ENCODE measurements around the gene CCDC89. TPM values are rescaled to one million over a fixed set of nuclear protein-coding genes. Genes with fewer than 3 reads are reported as not detected.
A peak's percentile ranks its signal among the peaks of the same experiment; 100 is the strongest.

Gene CCDC89
- polyA plus RNA-seq, result under 1 TPM in 2 of 4 donors, not detected in 2; 0.52 to 0.55 TPM
- long read RNA-seq, donor 1, partial matches to known transcripts, result 0 of 1 reads
- long read RNA-seq, donor 1, other reads (novel, unspliced or antisense), result 0 of 1 reads
- long read RNA-seq, donor 2, result 0 reads
- long read RNA-seq, donor 3, partial matches to known transcripts, result 0 of 3 reads
- long read RNA-seq, donor 3, other reads (novel, unspliced or antisense), result 0 of 3 reads
- long read RNA-seq, donor 4, result 0 reads
- long read RNA-seq, donor 5, partial matches to known transcripts, result 0 of 1 reads
- long read RNA-seq, donor 5, other reads (novel, unspliced or antisense), result 0 of 1 reads
- long read RNA-seq, donor 6, result 0 reads
- long read RNA-seq, donor 7, result 0 reads
- long read RNA-seq, donor 8, partial matches to known transcripts, result 0 of 1 reads
- long read RNA-seq, donor 8, other reads (novel, unspliced or antisense), result 0 of 1 reads
- long read RNA-seq, donor 9, result 0 reads
- long read RNA-seq, donor 10, partial matches to known transcripts, result 0 of 2 reads
- long read RNA-seq, donor 10, other reads (novel, unspliced or antisense), result 0 of 2 reads

- peak within 1 kb of the TSS in 2 of 3 donors; percentile 36 to 64 for H3K27ac ChIP-seq (ENCODE audit: low read depth in 1 of 3, low read length in 2 of 3)
- H3K9me3 ChIP-seq (ENCODE audit: control insufficient read depth in 2 of 2, insufficient read depth in 1 of 2, low read depth in 1 of 2, low read length in 1 of 2), result no peaks in the 10 kb centered on the region
- DNase-seq (peak; percentile 16 to 52), FAIRE-seq (no peak)
- no peaks in the 10 kb centered on the region for H3K27me3 ChIP-seq (ENCODE audit: control insufficient read depth in 3 of 3, insufficient read depth in 3 of 3, low read length in 3 of 3)
- 51 to 82% (median 75%) methylated on average over 13 of the region's 13 CpGs for WGBS, 3 donors
- peak within 1 kb of the TSS in 1 of 3 donors; percentile 27 for H3K4me3 ChIP-seq (ENCODE audit: low read depth in 1 of 3, low read length in 3 of 3)
- no peaks in the 10 kb centered on the region for H3K36me3 ChIP-seq (ENCODE audit: control insufficient read depth in 3 of 3, insufficient read depth in 2 of 3, low read depth in 1 of 3, low read length in 3 of 3)
- H3K4me1 ChIP-seq (ENCODE audit: control insufficient read depth in 3 of 3, insufficient read depth in 2 of 3, low read depth in 1 of 3, low read length in 2 of 3), result peaks cover 0 to 4% (median 0%) of the 10 kb centered on the region in 3 donors
These were observed at the start of gene CCDC89 for GRCh38 chr11:85685820-85686459. TSS of gene CCDC89 (minus strand) at chr11:85686195. CDS start at chr11:85686130, 65 bp downstream.

GRCh38 chr11:85732965-85733364, 47.0 kb upstream of the CCDC89 start:
- peaks cover 0 to 6% (median 0%) of the 10 kb centered on the region in 3 donors for H3K36me3 ChIP-seq (ENCODE audit: control insufficient read depth in 3 of 3, insufficient read depth in 2 of 3, low read depth in 1 of 3, low read length in 3 of 3)
- H3K27ac ChIP-seq (ENCODE audit: low read depth in 1 of 3, low read length in 2 of 3), result no peak overlapping the region
- no peak overlapping the region for H3K4me3 ChIP-seq (ENCODE audit: low read depth in 1 of 3, low read length in 3 of 3)
- peak in 1 of 2 donors; percentile 71 for DNase-seq
- FAIRE-seq, result no peak
- H3K27me3 ChIP-seq (ENCODE audit: control insufficient read depth in 3 of 3, insufficient read depth in 3 of 3, low read length in 3 of 3), result no peaks in the 10 kb centered on the region
- H3K9me3 ChIP-seq (ENCODE audit: control insufficient read depth in 2 of 2, insufficient read depth in 1 of 2, low read depth in 1 of 2, low read length in 1 of 2), result no peaks in the 10 kb centered on the region
- peaks cover 0 to 9% (median 2%) of the 10 kb centered on the region in 3 donors for H3K4me1 ChIP-seq (ENCODE audit: control insufficient read depth in 3 of 3, insufficient read depth in 2 of 3, low read depth in 1 of 3, low read length in 2 of 3)

GRCh38 chr11:85726381-85726780, 40.4 kb upstream of the CCDC89 start:
- 90 to 97% (median 96%) methylated on average over 3 of the region's 3 CpGs for WGBS, 3 donors
- DNase-seq (no peak), FAIRE-seq (no peak)
- Histone ChIP-seq H3K27me3 (ENCODE audit: control insufficient read depth in 3 of 3, insufficient read depth in 3 of 3, low read length in 3 of 3) (no peaks in the 10 kb centered on the region), H3K4me1 (ENCODE audit: control insufficient read depth in 3 of 3, insufficient read depth in 2 of 3, low read depth in 1 of 3, low read length in 2 of 3) (no peaks in the 10 kb centered on the region), H3K27ac (ENCODE audit: low read depth in 1 of 3, low read length in 2 of 3) (no peak overlapping the region), H3K36me3 (ENCODE audit: control insufficient read depth in 3 of 3, insufficient read depth in 2 of 3, low read depth in 1 of 3, low read length in 3 of 3) (peaks cover 0 to 8% (median 0%) of the 10 kb centered on the region in 3 donors), H3K4me3 (ENCODE audit: low read depth in 1 of 3, low read length in 3 of 3) (no peak overlapping the region), H3K9me3 (ENCODE audit: control insufficient read depth in 2 of 2, insufficient read depth in 1 of 2, low read depth in 1 of 2, low read length in 1 of 2) (peaks cover 0 to 4% of the 10 kb centered on the region in 2 donors)

- no peak for FAIRE-seq
- WGBS, 3 donors, result 64 to 75% (median 68%) methylated on average over 3 of the region's 3 CpGs
These were observed 39.7 kb upstream of the CCDC89 start for GRCh38 chr11:85725510-85726258.

GRCh38 chr11:85724748-85725465, 38.9 kb upstream of the CCDC89 start:
- FAIRE-seq, result no peak
- DNase-seq, result no peak

More at GRCh38 chr11:85725510-85726258, 39.7 kb upstream of the CCDC89 start:
- Histone ChIP-seq H3K36me3 (ENCODE audit: control insufficient read depth in 3 of 3, insufficient read depth in 2 of 3, low read depth in 1 of 3, low read length in 3 of 3) (peaks cover 0 to 8% (median 0%) of the 10 kb centered on the region in 3 donors), H3K27me3 (ENCODE audit: control insufficient read depth in 3 of 3, insufficient read depth in 3 of 3, low read length in 3 of 3) (no peaks in the 10 kb centered on the region), H3K9me3 (ENCODE audit: control insufficient read depth in 2 of 2, insufficient read depth in 1 of 2, low read depth in 1 of 2, low read length in 1 of 2) (peaks cover 0 to 4% of the 10 kb centered on the region in 2 donors), H3K4me1 (ENCODE audit: control insufficient read depth in 3 of 3, insufficient read depth in 2 of 3, low read depth in 1 of 3, low read length in 2 of 3) (no peaks in the 10 kb centered on the region), H3K4me3 (ENCODE audit: low read depth in 1 of 3, low read length in 3 of 3) (no peak overlapping the region), H3K27ac (ENCODE audit: low read depth in 1 of 3, low read length in 2 of 3) (no peak overlapping the region)
- peak; percentile 41 to 70 for DNase-seq

GRCh38 chr11:85723088-85723487, 37.1 kb upstream of the CCDC89 start:
- Histone ChIP-seq H3K4me3 (ENCODE audit: low read depth in 1 of 3, low read length in 3 of 3) (no peak overlapping the region), H3K27me3 (ENCODE audit: control insufficient read depth in 3 of 3, insufficient read depth in 3 of 3, low read length in 3 of 3) (no peaks in the 10 kb centered on the region), H3K27ac (ENCODE audit: low read depth in 1 of 3, low read length in 2 of 3) (no peak overlapping the region), H3K36me3 (ENCODE audit: control insufficient read depth in 3 of 3, insufficient read depth in 2 of 3, low read depth in 1 of 3, low read length in 3 of 3) (peaks cover 0 to 9% (median 0%) of the 10 kb centered on the region in 3 donors), H3K9me3 (ENCODE audit: control insufficient read depth in 2 of 2, insufficient read depth in 1 of 2, low read depth in 1 of 2, low read length in 1 of 2) (peaks cover 0 to 4% of the 10 kb centered on the region in 2 donors), H3K4me1 (ENCODE audit: control insufficient read depth in 3 of 3, insufficient read depth in 2 of 3, low read depth in 1 of 3, low read length in 2 of 3) (no peaks in the 10 kb centered on the region)
- FAIRE-seq (no peak), DNase-seq (peak in 1 of 2 donors; percentile 49)
- WGBS, 3 donors, result 76 to 93% (median 86%) methylated on average over 5 of the region's 5 CpGs

More at GRCh38 chr11:85724748-85725465, 38.9 kb upstream of the CCDC89 start:
- Histone ChIP-seq H3K4me1 (ENCODE audit: control insufficient read depth in 3 of 3, insufficient read depth in 2 of 3, low read depth in 1 of 3, low read length in 2 of 3) (no peaks in the 10 kb centered on the region), H3K4me3 (ENCODE audit: low read depth in 1 of 3, low read length in 3 of 3) (no peak overlapping the region), H3K9me3 (ENCODE audit: control insufficient read depth in 2 of 2, insufficient read depth in 1 of 2, low read depth in 1 of 2, low read length in 1 of 2) (peaks cover 0 to 4% of the 10 kb centered on the region in 2 donors), H3K27ac (ENCODE audit: low read depth in 1 of 3, low read length in 2 of 3) (no peak overlapping the region), H3K27me3 (ENCODE audit: control insufficient read depth in 3 of 3, insufficient read depth in 3 of 3, low read length in 3 of 3) (no peaks in the 10 kb centered on the region), H3K36me3 (ENCODE audit: control insufficient read depth in 3 of 3, insufficient read depth in 2 of 3, low read depth in 1 of 3, low read length in 3 of 3) (peaks cover 0 to 9% (median 0%) of the 10 kb centered on the region in 3 donors)
- WGBS, 3 donors, result 74 to 89% (median 82%) methylated on average over 6 of the region's 6 CpGs

- 82 to 95% (median 92%) methylated on average over 3 of the region's 3 CpGs for WGBS, 3 donors
- Histone ChIP-seq H3K27me3 (ENCODE audit: control insufficient read depth in 3 of 3, insufficient read depth in 3 of 3, low read length in 3 of 3) (no peaks in the 10 kb centered on the region), H3K36me3 (ENCODE audit: control insufficient read depth in 3 of 3, insufficient read depth in 2 of 3, low read depth in 1 of 3, low read length in 3 of 3) (peaks cover 0 to 4% (median 0%) of the 10 kb centered on the region in 3 donors), H3K4me3 (ENCODE audit: low read depth in 1 of 3, low read length in 3 of 3) (no peak overlapping the region), H3K27ac (ENCODE audit: low read depth in 1 of 3, low read length in 2 of 3) (no peak overlapping the region), H3K4me1 (ENCODE audit: control insufficient read depth in 3 of 3, insufficient read depth in 2 of 3, low read depth in 1 of 3, low read length in 2 of 3) (peaks cover 0 to 4% (median 0%) of the 10 kb centered on the region in 3 donors), H3K9me3 (ENCODE audit: control insufficient read depth in 2 of 2, insufficient read depth in 1 of 2, low read depth in 1 of 2, low read length in 1 of 2) (peaks cover 0 to 4% of the 10 kb centered on the region in 2 donors)
- DNase-seq, result no peak
- no peak for FAIRE-seq
These were observed 35.2 kb upstream of the CCDC89 start for GRCh38 chr11:85721191-85721590.
